Activated CD4-positive, alpha-beta T cell treated with anti-CD3 and anti-CD28 coated beads, Interleukin-2, amount 50 U/mL, for 16 hours (primary cell): ENCODE results near the gene ANKEF1.
"Not testable (repeated sequence)": the region's sequence is repeated elsewhere in the genome, so short reads cannot be mapped to it uniquely, and the experiment has no call there.

Source experiments
- DNase-seq: peaks from one replicate; pipeline ENCODE4 v3.0.0-alpha.2; 2020

ANKEF1 gene

DNA sequence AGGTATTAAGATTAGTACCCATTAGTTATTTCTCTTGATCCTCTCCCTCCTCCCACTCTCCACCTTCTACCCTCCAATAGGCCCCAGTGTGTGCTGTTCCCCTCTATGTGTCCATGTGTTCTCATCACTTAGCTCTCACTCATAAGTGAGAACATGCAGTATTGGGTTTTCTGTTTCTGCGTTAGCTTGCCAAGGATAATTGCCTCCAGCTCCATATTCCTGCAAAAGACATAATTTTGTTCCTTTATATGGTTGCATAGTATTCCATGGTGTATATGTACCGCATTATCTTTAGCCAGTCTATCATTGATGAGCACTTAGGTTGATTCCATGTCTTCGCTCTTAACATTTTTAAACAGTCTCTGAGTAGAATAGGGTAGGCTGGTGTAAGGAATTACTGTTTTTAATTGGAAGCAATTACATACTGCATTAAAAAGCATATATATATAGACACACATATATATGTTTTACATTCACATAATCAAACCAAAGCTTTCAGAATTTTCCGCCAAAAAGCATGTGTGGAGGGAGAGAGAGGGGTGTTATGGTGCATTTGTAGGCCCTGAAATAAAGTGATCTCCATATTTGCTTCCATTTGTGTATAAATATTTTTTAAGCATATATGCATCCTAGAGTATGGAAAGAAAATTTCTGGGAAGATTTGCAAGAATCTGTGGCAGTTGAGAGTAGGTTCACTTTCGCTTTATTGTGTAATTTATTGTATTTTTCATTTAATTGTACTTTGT, 709 bp upstream of the ANKEF1 start:
- DNase-seq = no peak

DNA sequence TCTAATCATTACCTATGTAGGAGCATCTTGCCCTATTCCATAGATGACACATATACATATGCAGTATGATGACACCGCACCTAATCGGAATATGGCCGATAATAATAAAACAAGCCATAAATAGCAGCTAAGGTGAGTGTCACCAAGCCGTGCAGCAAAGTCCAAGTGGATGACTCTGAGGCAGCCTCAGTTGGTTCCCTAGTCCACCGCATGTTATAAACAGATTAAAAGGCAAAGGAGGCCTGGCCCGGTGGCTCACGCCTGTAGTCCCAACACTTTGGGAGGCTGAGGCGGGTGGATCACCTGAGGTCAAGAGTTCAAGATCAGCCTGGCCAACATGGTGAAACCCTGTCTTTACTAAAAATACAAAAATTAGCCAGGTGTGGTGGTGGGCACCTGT, 1.5 kb downstream of the ANKEF1 start:
- not testable (repeated sequence) for DNase-seq

DNA sequence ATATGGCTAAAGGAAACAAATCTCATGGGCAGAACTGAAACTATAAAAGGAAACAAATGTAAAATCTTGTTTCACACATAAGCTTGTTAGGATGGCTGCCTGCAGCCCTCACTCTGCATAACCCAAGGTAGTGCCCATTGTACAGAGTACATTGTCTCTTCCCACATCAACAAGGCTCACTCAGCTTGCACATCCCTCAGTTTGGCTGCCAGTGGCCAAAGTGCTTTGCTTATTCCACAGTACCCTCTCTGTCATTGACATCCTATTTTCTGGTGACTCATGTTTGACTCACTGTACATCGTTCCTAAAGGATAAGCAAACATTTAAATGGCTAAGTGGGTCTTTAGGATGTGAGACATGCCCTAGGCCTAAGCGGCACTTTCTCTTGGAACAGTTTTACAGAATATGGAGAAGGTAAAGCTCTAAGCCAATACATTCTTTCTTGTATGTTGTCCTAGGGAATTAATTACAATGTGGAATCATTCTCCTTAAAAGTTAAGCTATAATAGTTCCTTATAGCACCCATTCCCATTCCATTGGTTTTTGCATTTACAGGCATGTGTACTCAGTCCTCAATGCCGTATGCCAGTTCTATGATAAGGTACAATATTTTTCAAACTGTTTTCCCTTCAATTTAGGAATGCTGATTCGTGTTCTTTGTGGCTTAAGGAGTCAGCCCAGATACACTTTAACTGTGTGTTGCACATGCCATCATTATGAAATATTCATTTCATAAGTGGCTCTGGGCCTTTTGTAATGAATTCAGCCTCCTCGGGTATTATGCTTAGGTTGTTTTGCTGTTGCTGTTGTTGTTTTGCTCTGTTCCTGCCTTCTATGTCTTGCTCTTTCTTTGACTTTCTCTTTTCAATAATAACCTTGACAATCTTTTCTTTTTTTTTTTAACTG, 5.5 kb downstream of the ANKEF1 start:
- no peak for DNase-seq

DNA sequence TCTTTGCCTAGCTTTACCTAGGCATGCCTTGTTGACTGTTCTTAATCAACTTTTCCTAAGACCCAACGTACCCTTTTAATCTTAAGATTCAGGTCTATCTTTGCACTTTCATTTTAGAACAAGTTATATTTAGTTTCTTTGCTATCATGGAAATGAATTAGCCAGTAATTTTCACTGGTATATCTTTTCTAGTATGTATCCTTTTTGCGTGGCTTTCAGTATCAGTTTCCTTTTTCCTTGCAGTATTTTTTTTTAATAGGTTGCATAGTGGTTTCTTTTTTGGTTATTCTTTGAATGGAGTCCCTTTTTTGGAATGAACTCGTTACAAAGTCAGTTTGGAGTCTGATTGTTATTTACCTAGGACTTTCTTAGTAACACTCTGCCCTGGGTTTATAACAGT, 7.3 kb downstream of the ANKEF1 start:
- peak; percentile 2 for DNase-seq

DNA sequence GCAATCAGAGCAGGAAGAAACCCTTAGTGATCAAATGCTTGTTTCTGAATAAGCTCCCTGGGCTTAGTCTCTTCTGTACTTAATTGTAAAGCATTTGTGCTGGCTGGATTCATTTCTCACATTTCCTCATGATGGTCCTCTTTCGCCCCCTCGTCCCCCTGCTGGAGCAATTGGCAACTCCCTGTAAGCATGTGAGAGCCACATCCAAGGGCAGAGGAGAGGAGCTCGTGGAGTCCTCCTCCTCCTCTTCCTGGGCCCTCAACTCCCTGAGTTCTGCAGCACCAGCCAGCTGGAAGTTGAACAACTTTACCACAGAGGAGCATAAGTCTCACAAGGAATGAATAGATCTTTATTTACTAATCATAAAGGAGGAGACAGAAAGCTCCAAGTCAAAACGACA, 12.6 kb downstream of the ANKEF1 start:
- no peak for DNase-seq

DNA sequence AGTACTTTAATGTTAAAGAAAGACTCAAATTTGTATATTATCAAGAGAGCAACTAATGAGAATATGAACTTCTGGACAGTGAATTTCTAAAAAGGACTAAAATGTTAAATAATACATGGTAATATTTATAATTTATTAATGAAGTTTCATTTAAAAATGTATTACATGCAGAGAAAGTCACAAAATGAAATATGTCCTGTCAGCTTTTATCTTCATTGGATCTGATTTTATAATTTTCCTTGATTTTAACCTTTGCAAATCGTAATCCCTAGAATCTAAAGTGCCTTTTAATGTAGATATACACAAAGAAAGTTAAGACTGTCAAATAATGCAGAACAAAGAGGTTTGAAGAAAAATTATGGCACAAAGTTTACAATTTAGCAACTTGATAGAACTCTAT, 16.4 kb downstream of the ANKEF1 start:
- no peak for DNase-seq

DNA sequence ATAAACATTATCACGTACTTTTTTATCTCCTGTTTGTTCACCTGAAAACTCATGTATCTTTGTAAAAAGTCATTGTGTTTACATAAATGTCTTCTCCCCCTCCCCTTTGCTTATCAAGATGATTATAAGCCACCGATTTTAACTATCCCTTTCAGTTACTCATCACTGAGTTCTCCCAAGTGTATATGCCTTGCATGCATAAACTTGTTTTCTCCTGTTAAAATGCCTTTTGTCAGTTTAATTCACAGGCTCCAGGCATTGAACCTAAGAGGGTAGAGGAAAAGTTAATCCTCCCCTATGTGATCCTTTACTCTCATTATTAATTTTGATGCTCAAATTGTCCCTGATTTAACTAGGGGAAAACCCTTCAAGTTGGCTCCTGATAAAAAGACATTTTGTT, 24.2 kb downstream of the ANKEF1 start:
- no peak for DNase-seq

DNA sequence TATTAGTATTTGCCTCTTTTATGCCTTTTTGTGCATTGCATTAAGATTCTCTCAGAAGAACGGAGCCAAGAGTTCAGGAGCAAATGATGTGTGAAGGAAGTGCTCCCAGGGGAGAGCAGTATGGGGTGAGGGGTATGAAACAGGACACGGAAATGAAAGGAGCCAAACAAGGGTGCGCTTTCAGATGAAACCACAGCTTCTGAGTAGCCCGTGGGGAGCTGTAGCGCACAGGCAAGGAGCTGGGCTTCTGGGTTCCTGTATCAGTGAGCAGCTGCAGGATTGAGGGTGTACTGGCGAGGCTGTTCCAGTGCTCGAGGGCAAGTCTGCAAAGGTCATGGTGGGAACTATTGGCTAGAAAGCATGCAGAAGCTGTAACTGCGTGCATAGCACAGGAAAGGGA, 25.4 kb downstream of the ANKEF1 start:
- no peak for DNase-seq

DNA sequence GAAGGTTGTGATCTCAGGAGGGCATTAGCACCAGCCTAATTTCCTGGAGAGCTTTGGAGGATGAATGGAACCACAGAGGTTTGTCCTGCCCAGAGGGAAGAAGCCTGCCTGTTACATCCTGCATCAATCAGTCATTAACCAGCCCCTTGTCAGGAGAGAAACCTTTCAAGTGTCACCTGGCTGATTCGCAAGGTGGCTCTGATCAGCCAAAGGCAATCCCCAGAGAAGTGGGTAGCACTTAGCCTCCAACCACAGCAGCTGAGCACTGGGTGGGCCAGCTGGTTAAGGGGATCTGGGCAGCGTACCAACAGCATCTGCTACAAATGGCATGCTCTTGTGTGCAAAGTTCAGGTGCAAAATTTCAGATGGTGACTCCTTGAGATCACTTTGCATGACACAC, 26.9 kb downstream of the ANKEF1 start:
- no peak for DNase-seq

DNA sequence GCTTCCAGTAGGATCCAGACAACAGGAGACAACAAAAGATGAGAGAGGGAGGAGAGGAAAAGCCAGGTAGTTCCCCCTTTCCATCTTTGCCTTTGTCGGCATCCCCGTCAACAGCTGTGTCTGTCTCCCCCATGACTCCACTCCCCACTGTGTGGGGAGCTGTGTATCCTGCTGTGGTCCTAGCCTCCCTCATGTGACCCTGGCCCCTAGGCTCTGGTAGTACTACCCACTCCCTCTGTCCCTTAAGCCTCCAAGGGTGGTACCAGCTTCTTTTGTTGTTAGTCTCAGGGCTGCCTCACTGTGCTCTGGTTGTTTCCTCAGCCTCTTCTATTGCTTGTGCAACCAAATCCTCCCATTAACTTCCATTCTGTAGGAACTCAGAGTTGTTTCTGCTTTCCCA, 28.7 kb downstream of the ANKEF1 start:
- DNase-seq = no peak

DNA sequence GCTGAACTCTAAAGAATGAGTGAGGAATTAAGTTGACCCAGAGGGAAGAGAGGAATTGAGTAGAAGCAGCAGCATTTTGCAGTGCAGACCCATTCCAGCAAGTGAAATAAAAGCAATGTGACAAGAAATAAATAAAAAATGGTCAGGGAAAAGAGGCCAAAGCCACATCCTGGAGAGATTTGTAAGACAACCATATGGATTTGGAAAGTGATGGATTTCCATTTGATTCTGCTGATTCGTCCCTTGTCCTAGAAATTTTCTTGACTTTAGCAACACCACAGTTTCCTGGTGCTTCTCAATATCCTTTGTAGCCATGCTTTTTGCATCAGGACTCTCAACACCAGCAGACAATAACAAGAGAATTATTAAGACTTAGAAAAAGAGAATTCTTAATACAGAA, 29.8 kb downstream of the ANKEF1 start:
- DNase-seq = no peak

DNA sequence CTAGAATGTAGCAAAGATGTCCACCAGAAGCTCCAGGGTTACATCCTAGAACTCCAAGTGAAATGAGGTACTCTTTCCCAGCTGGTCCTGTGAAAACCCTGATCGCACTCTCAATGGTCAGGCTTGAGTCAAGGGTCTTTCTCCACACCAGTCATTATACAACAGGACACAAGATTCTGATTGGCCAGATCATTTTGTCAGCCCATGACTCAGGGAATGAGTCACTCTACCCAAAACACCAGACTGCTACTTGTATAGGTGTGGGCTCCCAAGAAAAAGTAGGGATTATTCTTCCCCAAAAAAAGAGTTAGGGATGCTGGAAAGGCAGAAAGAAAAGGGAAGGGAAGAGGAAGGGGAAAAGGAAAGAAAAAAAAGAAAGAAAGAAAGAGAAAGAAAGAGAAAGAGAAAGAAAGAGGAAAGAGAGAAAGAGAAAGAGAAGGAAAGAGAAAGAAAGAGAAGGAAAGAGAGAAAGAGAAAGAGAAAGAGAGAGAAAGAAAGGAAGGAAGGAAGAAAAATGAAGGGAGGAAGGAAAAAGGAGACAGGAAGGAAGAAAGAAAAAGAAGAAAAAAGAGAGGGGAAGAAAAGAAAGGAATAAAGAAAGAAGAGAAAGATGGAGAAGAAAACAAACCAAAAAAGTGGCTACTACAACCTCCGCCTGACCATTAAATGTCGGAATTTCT, 30.5 kb downstream of the ANKEF1 start:
- no peak for DNase-seq

DNA sequence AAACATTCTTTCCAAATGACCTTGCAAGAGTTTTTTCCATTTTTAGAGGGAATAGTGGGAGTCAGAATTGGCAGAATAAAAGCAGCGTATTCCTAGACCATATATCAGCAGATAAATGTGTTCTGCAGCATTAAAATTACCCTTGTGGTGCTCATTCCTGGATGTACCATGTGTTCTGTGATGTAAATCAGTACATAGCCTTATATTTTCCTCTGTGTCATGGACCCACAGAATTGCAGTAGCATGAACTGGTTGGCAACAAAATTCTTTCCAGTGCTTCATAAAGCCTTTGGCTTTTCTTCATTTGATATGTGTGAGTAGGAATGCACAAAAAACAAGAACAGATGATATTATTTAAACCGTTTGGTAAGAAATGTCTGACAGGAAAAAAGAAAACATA, 32.5 kb downstream of the ANKEF1 start:
- DNase-seq = no peak

DNA sequence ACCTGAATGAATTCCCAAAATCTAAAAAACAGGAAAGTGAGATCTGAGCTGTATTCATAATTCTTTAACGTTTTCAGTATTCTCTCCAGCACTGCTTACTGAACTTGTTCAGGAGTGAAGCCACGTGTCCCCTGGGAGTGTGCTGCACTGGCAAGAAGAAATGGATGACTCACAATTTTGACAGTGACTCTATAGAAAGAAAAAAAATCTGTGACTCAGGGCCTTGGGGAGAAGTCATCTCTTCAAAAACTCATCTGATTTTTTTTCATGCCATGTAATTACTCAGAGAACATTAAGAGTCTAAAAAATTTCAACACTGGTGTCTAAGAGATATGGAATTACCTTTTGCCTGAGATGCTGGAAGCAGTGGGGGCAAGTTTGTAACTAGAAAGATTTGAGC, 39.7 kb downstream of the ANKEF1 start:
- peak; percentile 5 for DNase-seq

DNA sequence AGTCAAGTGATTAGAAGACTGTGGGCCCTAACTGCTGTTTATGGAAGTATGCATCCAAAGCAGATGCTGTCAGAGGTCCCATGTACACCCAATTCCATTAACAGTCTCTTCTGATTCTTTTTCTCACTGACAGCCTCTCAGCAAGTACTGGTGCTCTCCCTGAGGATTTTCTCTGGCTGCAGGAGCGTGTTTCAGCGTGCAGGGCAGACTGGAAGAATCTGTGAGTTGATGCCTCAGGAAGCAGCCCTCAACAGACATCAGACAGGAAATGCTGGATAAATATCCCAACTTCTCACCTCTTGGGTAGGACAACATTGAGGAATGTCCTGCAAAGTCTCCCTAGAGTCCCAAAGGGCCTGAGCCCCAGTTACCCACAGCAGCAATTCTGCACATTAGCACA, 40.8 kb downstream of the ANKEF1 start:
- DNase-seq = no peak

DNA sequence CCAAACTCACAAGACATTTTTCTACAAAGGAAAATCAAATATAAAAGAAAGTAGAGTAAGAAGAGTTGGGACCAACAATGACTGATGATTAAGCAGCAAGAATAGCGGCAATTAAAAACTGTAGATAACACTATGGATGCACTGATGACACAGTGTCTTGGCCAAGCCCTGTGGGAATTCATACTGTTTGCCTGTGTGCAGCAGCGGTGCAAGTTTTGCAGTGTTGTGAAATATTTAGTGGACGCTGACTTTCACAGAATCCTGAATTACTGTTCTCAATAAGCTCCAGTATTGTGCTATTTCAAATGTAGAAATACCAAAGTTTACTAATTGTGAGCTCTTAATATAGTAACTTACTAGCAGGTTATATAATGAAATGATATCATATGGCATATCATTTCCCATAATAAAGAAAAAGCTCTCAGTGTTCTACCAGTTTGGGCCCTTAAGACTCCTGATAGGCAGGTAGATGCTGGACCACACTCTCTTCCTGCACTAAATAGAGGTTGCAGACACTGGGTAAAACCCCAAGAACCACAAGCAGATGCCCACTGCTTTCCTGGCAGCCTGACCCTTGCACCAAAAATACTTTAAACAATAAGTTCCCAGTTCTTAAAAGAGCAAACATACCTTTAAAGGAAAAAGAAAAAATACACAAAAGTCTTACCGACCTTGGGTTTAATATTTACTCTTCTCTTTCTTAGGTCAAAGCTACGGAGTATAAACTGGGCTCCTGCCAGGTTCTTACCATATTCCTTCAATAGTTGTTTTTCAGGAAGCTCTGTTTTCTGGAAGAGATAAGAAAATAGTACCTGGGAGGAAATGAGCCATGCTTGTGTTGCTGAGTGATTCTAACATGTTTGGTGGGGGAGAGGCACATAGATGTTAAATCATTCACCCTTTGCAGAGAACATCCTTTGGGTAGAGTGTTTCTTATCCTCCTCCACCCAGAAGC, 41.6 kb downstream of the ANKEF1 start:
- DNase-seq = no peak

DNA sequence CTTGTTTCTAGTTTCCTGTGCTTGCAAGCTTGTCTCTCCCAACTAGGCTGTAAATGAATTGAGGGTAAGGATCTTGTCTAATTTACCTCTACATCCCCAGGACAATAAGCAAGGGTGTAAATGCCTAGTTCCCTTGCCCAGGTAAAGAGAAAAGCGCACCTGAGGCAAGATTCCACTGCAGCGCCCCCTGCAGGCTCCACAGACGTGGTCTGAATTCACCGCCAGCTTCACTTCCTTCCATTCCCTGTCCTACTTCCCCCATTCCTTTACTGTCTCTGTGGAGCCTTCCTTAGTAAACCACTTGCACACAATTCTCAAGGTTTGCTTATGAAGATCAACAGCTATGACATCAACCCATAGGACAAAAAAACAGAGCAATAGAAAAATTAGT, 42.3 kb downstream of the ANKEF1 start:
- no peak for DNase-seq

DNA sequence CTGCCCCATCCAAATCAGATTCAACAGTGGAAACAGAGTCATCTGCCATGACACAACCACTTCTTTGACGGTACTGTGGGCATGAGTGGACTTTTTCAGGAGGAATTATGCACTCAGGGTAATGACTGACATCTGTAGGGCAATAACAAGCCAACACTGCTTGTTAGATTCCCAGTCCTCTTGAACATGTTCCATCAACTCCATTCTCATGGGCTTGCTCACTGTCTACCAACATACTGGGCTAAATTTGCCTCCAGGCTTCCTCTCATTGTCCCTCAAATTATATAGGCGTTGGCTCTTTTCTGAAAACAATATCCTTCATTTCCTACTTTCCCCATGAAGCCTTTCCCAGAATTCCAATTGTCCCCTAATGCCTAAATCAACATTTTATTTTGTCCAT, 43.1 kb downstream of the ANKEF1 start:
- no peak for DNase-seq

DNA sequence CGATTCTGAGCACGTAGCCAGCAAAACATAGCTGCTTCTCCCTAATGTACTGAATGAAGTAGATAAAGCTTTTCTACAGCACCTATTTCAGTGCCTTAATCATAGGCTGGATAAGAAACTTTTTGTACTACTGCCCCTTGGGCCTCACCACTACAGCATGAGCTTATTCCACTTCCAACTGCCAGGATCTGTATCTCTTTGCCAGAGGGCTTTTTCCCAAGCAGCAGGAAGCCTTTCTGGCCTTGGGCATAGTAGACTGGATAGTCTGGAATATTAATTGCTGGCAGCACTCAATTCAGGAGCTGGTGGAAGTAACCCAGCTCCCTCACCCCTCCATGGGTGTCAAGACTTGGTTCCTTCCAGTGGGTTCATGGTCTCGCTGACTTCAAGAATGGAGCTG, 43.6 kb downstream of the ANKEF1 start:
- DNase-seq = no peak

DNA sequence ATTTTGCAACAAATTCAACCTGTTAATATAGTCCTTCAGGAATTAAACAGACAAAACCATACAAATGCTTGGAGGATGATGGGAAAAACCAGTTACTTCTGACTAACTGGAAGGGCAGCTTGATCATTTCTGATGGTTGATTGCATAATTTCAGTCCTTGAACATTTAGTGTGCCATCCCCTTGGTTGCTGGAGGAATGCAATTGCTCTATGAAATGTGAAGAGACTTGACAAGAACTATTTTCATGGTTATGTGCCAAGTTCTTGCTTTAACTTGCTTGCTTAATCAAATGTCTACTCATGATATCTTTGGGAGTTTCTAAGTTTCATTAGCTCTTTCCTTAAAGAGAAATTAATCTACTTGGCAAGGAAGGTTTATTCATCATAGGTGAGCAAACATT, 45.2 kb downstream of the ANKEF1 start:
- no peak for DNase-seq

DNA sequence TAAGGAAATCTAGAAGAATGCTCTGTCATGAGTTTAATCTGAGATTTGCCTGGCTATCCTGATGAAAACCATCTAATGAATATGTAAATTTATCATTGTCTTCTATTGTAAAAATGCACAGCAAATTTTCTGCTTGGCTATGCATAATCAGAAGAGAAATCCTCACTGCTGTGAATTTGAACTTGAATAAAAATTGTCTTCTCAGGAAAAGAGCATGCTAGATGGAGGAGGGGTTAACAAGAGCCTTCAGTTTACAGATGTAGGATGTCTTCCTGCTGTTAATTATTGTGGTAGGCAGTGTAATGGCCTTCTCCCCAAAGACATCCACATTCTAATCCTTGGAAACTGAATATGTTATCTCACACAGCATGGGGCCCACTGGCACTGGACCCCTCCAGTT, 45.8 kb downstream of the ANKEF1 start:
- DNase-seq = no peak

DNA sequence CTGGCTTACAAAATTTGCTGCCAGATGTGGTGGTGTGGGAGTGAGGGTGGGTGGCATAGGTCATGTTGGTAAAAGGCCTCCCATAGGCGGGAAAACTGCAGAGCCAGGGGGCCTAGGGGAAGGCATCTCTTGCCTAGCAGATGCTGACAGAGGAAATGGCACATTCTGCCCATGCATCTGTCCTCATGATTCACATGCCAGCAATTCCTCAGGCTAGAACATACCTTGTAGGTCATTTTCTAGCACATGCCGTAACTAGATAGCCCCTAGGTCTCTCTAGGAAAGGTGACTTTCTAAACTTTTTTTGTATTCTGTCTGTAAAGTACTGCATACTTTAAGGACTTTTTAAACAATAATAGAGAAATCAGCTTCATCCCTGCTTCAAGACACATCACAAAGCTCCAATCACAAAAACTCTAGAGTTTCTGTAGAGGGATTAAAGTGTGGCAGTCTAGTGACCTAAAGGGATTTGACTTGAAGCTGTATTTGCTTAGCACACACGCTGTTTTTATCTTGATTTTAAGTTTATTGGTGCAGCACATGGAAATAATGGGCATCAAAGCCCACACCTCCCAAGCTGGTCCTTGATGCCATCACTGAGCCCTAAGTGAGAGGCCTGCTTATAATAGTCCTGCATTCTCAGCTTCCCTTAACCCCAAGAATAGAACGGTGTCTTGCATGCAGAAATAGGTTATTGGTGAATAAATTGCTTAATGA, 55.2 kb downstream of the ANKEF1 start:
- no peak for DNase-seq
